Thymus (tissue), 11 donors: ENCODE measurements around the gene SLC29A2. TPM values are rescaled to one million over a fixed set of nuclear protein-coding genes. Genes with fewer than 3 reads are reported as not detected.

Experiments used
- DNase-seq, 9 donors: peaks; one replicate each; pipeline ENCODE4 v3.0.0-alpha.2; 2013; ENCODE audit warnings: low spot score in 9 of 9, low read depth in 6 of 9, missing footprints in 1 of 9
- H3K27ac ChIP-seq, 2 donors: one replicate each; pipeline ENCODE4 v1.5.1; 2013; ENCODE audit warnings: control low read depth in 1 of 2, low read depth in 1 of 2, low read length in 1 of 2, mild to moderate bottlenecking in 1 of 2, moderate library complexity in 1 of 2
- H3K27me3 ChIP-seq, 2 donors: one replicate each; pipeline ENCODE4 v1.5.1; 2013; ENCODE audit warnings: low read length in 1 of 2; ENCODE audit not compliant: control insufficient read depth in 2 of 2, insufficient read depth in 1 of 2
- H3K36me3 ChIP-seq, 2 donors: one replicate each; pipeline ENCODE4 v1.5.1; 2013; ENCODE audit warnings: low read length in 1 of 2, mild to moderate bottlenecking in 1 of 2, moderate library complexity in 1 of 2; ENCODE audit not compliant: control insufficient read depth in 2 of 2, insufficient read depth in 2 of 2
- H3K4me1 ChIP-seq, 2 donors: one replicate each; pipeline ENCODE4 v1.5.1; 2013; ENCODE audit warnings: low read length in 2 of 2; ENCODE audit not compliant: control insufficient read depth in 2 of 2, insufficient read depth in 2 of 2
- H3K4me3 ChIP-seq, 2 donors: one replicate each; pipeline ENCODE4 v1.5.1; 2013; ENCODE audit warnings: low read length in 2 of 2, control low read depth in 1 of 2, mild to moderate bottlenecking in 1 of 2
- H3K9me3 ChIP-seq, 2 donors: one replicate each; pipeline ENCODE4 v1.5.1; 2013; ENCODE audit warnings: low read length in 1 of 2, mild to moderate bottlenecking in 1 of 2; ENCODE audit not compliant: control insufficient read depth in 2 of 2, insufficient read depth in 1 of 2
- WGBS: extraction: QIAGEN DNeasy Blood & Tissue Kit; methylation state at CpG from one replicate; pipeline ENCODE4 v1.1.7; 2013; 5-methylcytosine and 5-hydroxymethylcytosine counted together
- polyA plus RNA-seq: library from polyadenylated mRNA; stranded (reverse); fragments of 200-250 nt; gene quantifications from one replicate; pipeline ENCODE4 v1.2.3, GENCODE V29; 2013
- total RNA-seq: library from RNA; stranded (reverse); fragments of 120-200 nt; gene quantifications from one replicate; pipeline ENCODE4 v1.2.4, GENCODE V29; 2013
- donor health status: healthy.

SLC29A2 gene
- total and polyA plus RNA-seq, 2 donors = 1.6 to 14.2 TPM

GRCh38 chr11:66414120-66414934, 42.8 kb upstream of the SLC29A2 start:
- Histone ChIP-seq H3K27ac (no peak overlapping the region), H3K4me3 (no peak overlapping the region), H3K9me3 (no peaks in the 10 kb centered on the region), H3K36me3 (no peaks in the 10 kb centered on the region), H3K4me1 (peaks cover 0 to 4% of the 10 kb centered on the region in 2 donors), H3K27me3 (peaks cover 10 to 74% of the 10 kb centered on the region in 2 donors)
- no peak for DNase-seq
- WGBS = 62% methylated on average over 12 of the region's 12 CpGs

GRCh38 chr11:66413167-66413566, 41.6 kb upstream of the SLC29A2 start:
- 90% methylated on average over 6 of the region's 6 CpGs for WGBS
- peaks cover 4 to 12% of the 10 kb centered on the region in 2 donors for H3K4me1 ChIP-seq
- H3K9me3 ChIP-seq = no peaks in the 10 kb centered on the region
- H3K27ac ChIP-seq = no peak overlapping the region
- H3K27me3 ChIP-seq = peaks cover 11 to 71% of the 10 kb centered on the region in 2 donors
- H3K4me3 ChIP-seq = no peak overlapping the region
- no peak for DNase-seq
- no peaks in the 10 kb centered on the region for H3K36me3 ChIP-seq

- WGBS = 88% methylated on average over 7 of the region's 7 CpGs
- no peak overlapping the region for H3K27ac ChIP-seq
- H3K4me1 ChIP-seq = peaks cover 4 to 12% of the 10 kb centered on the region in 2 donors
- H3K27me3 ChIP-seq = peaks cover 11 to 73% of the 10 kb centered on the region in 2 donors
- no peaks in the 10 kb centered on the region for H3K36me3 ChIP-seq
- H3K4me3 ChIP-seq = no peak overlapping the region
- DNase-seq = no peak
- no peaks in the 10 kb centered on the region for H3K9me3 ChIP-seq
Observed at GRCh38 chr11:66412110-66412509, 40.5 kb upstream of the SLC29A2 start.

GRCh38 chr11:66411323-66411722, 39.8 kb upstream of the SLC29A2 start:
- H3K4me3 ChIP-seq = no peak overlapping the region
- peaks cover 11 to 72% of the 10 kb centered on the region in 2 donors for H3K27me3 ChIP-seq
- DNase-seq = no peak
- no peaks in the 10 kb centered on the region for H3K36me3 ChIP-seq
- WGBS = 84% methylated on average over 4 of the region's 4 CpGs
- no peaks in the 10 kb centered on the region for H3K9me3 ChIP-seq
- H3K4me1 ChIP-seq = peaks cover 4 to 12% of the 10 kb centered on the region in 2 donors
- no peak overlapping the region for H3K27ac ChIP-seq

GRCh38 chr11:66410191-66410590, 38.6 kb upstream of the SLC29A2 start:
- Histone ChIP-seq H3K36me3 (no peaks in the 10 kb centered on the region), H3K27me3 (peaks cover 11 to 72% of the 10 kb centered on the region in 2 donors), H3K4me1 (peaks cover 4 to 12% of the 10 kb centered on the region in 2 donors), H3K9me3 (no peaks in the 10 kb centered on the region), H3K27ac (no peak overlapping the region), H3K4me3 (no peak overlapping the region)
- WGBS = 86% methylated on average over 12 of the region's 12 CpGs
- DNase-seq = no peak

- Histone ChIP-seq H3K9me3 (no peaks in the 10 kb centered on the region), H3K4me1 (peaks cover 4 to 12% of the 10 kb centered on the region in 2 donors), H3K4me3 (no peak overlapping the region), H3K27me3 (peaks cover 9 to 66% of the 10 kb centered on the region in 2 donors), H3K36me3 (no peaks in the 10 kb centered on the region), H3K27ac (no peak overlapping the region)
- DNase-seq = no peak
- WGBS = 22% methylated on average over 15 of the region's 15 CpGs
Observed at GRCh38 chr11:66409226-66409625, 37.7 kb upstream of the SLC29A2 start.

- Histone ChIP-seq H3K27ac (no peak overlapping the region), H3K4me3 (peak overlapping the region in 1 of 2 donors; percentile 24)
Observed at GRCh38 chr11:66408488-66409214, 37.1 kb upstream of the SLC29A2 start.

GRCh38 chr11:66407651-66408050, 36.1 kb upstream of the SLC29A2 start:
- H3K27ac ChIP-seq = no peak overlapping the region
- H3K27me3 ChIP-seq = peaks cover 12 to 61% of the 10 kb centered on the region in 2 donors
- peaks cover 4 to 12% of the 10 kb centered on the region in 2 donors for H3K4me1 ChIP-seq
- WGBS = 79% methylated on average over 5 of the region's 5 CpGs
- no peaks in the 10 kb centered on the region for H3K36me3 ChIP-seq
- no peak overlapping the region for H3K4me3 ChIP-seq
- DNase-seq = no peak
- no peaks in the 10 kb centered on the region for H3K9me3 ChIP-seq

More at GRCh38 chr11:66408488-66409214, 37.1 kb upstream of the SLC29A2 start:
- peaks cover 4 to 12% of the 10 kb centered on the region in 2 donors for H3K4me1 ChIP-seq
- peaks cover 10 to 62% of the 10 kb centered on the region in 2 donors for H3K27me3 ChIP-seq
- peak in 8 of 9 donors; percentile 67 to 94 (median 85) for DNase-seq
- H3K9me3 ChIP-seq = no peaks in the 10 kb centered on the region
- H3K36me3 ChIP-seq = no peaks in the 10 kb centered on the region
- under 1% methylated on average over 63 of the region's 63 CpGs for WGBS

- Histone ChIP-seq H3K9me3 (no peaks in the 10 kb centered on the region), H3K27me3 (peaks cover 0 to 11% of the 10 kb centered on the region in 2 donors), H3K27ac (no peak overlapping the region), H3K36me3 (no peaks in the 10 kb centered on the region), H3K4me3 (no peak overlapping the region), H3K4me1 (no peaks in the 10 kb centered on the region)
- WGBS = 93% methylated on average over 3 of the region's 3 CpGs
- DNase-seq = no peak
Observed at GRCh38 chr11:66393954-66394353, 22.4 kb upstream of the SLC29A2 start.
